ENCODE measurements around the gene TCF7L1. TPM values are rescaled to one million over a fixed set of nuclear protein-coding genes. Genes with fewer than 3 reads are reported as not detected.

Gene TCF7L1
- total RNA-seq, 6 experiments from 2014 or later, result 1.2 to 8.8 (median 3.7) TPM

DNA sequence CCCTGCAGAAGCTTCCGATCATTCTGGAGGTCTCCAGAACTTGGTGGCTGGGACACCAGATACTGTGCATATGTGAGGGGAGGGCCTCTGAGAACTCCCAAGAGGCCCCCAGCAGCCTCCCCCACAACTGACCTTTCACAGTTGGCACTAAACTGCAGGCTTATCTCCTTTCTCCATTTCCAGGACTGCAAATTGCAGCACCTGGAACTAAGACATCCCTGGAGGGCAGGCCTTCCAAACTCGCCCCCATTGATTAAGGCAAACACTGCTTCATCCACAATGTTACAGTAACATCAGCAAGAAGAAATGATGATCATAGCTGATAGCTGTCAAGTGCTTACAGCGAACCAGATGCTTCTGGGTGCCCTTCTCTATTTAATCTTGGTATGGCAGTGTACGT is 126.7 kb downstream of the TCF7L1 start:
- TF ChIP-seq POLR2A (IDR thresholded peaks at IDR 0.05), result no peak
- TF ChIP-seq, protein P1, sequence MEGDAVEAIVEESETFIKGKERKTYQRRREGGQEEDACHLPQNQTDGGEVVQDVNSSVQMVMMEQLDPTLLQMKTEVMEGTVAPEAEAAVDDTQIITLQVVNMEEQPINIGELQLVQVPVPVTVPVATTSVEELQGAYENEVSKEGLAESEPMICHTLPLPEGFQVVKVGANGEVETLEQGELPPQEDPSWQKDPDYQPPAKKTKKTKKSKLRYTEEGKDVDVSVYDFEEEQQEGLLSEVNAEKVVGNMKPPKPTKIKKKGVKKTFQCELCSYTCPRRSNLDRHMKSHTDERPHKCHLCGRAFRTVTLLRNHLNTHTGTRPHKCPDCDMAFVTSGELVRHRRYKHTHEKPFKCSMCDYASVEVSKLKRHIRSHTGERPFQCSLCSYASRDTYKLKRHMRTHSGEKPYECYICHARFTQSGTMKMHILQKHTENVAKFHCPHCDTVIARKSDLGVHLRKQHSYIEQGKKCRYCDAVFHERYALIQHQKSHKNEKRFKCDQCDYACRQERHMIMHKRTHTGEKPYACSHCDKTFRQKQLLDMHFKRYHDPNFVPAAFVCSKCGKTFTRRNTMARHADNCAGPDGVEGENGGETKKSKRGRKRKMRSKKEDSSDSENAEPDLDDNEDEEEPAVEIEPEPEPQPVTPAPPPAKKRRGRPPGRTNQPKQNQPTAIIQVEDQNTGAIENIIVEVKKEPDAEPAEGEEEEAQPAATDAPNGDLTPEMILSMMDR (IDR thresholded peaks at IDR 0.05), result no peak
- H3K36me3 ChIP-seq, result no peaks in the 10 kb centered on the region
- H3K4me3 ChIP-seq, result no peak overlapping the region
- peaks cover 0 to 5% (median 0%) of the 10 kb centered on the region in 4 donors for H3K4me1 ChIP-seq
- no peaks in the 10 kb centered on the region for H3K27me3 ChIP-seq
- WGBS (ENCODE audit: insufficient coverage, low coverage, low lambda C conversion rate, missing lambda C conversion rate), result 82% methylated on average over 3 of the region's 4 CpGs
- ATAC-seq, result no peak
- H3K27ac ChIP-seq, result no peak overlapping the region
- DNase-seq, result no peak
- intact Hi-C loops (cut with DNase I), result no loop called here
- H3K9me3 ChIP-seq, result no peaks in the 10 kb centered on the region

DNA sequence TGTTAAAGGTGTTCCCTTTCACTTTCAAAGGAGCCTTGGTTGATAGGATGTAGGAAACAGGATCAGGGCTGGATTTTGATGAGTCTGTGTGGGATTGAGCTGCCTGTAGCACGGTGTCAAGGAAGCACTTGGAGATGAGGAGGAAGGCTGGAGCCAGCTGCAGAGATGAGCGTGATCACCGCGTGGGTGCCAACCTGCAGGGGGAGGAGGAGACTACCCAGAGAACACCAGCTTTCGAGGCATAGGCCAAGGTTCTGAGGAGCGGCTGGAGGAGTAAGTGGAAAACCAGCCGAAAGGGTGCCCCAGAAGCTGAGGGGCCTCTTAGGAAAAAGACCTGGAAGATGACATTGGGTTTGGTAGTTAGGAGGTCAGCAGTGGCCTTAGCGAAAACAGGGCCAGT is 130.4 kb downstream of the TCF7L1 start:
- 87% methylated on average over 7 of the region's 8 CpGs for WGBS (ENCODE audit: insufficient coverage, low coverage, low lambda C conversion rate, missing lambda C conversion rate)
- Histone ChIP-seq H3K36me3 (no peaks in the 10 kb centered on the region), H3K4me1 (no peaks in the 10 kb centered on the region), H3K9me3 (no peaks in the 10 kb centered on the region), H3K4me3 (no peak overlapping the region), H3K27me3 (no peaks in the 10 kb centered on the region), H3K27ac (no peak overlapping the region)
- no peak for ATAC-seq
- intact Hi-C loops (cut with DNase I), result no loop called here
- TF ChIP-seq, protein P1 (IDR thresholded peaks at IDR 0.05), result no peak
- no peak for TF ChIP-seq POLR2A (IDR thresholded peaks at IDR 0.05)
- DNase-seq, result no peak

DNA sequence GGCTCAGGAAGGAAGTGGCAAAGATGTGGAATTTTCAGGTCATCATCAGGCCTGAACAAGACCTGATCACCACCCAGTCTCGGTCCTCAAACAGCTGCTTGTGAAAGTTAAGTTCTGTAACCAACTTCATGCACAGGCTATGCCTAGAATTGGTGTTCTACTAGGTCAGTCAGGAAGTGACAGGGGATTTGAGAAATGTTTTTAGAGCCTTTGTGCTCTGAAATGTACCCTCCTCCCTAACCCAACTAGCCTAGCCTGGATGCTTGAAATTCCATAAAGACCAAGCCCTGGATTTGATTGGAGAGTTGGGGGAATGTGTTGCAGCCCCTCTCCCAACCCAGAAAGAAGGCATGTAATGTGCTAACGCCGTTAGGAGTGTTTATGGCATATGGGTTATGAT is 131.3 kb downstream of the TCF7L1 start:
- Histone ChIP-seq H3K4me1 (no peaks in the 10 kb centered on the region), H3K36me3 (no peaks in the 10 kb centered on the region), H3K27me3 (no peaks in the 10 kb centered on the region), H3K27ac (no peak overlapping the region), H3K4me3 (no peak overlapping the region), H3K9me3 (no peaks in the 10 kb centered on the region)
- TF ChIP-seq, protein P1 (IDR thresholded peaks at IDR 0.05), result no peak
- DNase-seq, result no peak
- WGBS (ENCODE audit: insufficient coverage, low coverage, low lambda C conversion rate, missing lambda C conversion rate), result 83% methylated on average over 3 of the region's 3 CpGs
- no peak for ATAC-seq
- intact Hi-C loops (cut with DNase I), result no loop called here

DNA sequence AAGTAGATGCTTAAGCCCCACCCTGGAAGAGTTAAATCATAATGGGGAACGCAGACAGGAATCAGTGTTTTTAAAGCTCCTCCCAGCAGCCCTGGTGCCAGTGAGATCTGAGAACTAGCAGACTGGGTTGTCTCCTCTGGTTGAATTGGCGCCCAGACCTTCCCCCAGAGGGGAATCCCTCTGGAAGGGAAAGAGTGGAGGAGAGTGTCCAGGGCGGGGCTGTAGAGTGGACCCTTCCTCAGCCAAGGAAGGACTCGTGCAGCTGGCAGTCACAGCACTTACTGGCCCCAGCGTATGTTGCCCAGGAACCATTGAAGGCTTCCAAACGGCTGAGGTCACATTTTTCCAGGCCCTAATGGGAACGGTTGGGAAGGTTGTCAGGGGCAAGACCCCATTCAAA is 132.1 kb downstream of the TCF7L1 start:
- no peak for DNase-seq
- Histone ChIP-seq H3K36me3 (no peaks in the 10 kb centered on the region), H3K9me3 (no peaks in the 10 kb centered on the region), H3K27ac (no peak overlapping the region), H3K4me1 (peaks cover 0 to 8% (median 1%) of the 10 kb centered on the region in 4 donors), H3K27me3 (no peaks in the 10 kb centered on the region), H3K4me3 (no peak overlapping the region)
- TF ChIP-seq POLR2A (IDR thresholded peaks at IDR 0.05), result no peak
- TF ChIP-seq, protein P1 (IDR thresholded peaks at IDR 0.05), result no peak
- intact Hi-C loops (cut with DNase I), result no loop called here
- no peak for ATAC-seq
- 65% methylated on average over 6 of the region's 7 CpGs for WGBS (ENCODE audit: insufficient coverage, low coverage, low lambda C conversion rate, missing lambda C conversion rate)

All from right lobe of liver (tissue), 6 donors.